BJ (cell line): Measurements from ENCODE around the gene RGS19. TPM values are rescaled to one million over a fixed set of nuclear protein-coding genes. Genes with fewer than 3 reads are reported as not detected.

Experiments used
- CTCF ChIA-PET: fragments of 350-600 bp; formaldehyde crosslinking; extraction: SDS; loops from one replicate; lab custom pipeline; 2021; ENCODE audit warnings: antibody characterized with exemption, inconsistent platforms; lab: Yijun Ruan, JAX
- POLR2A ChIA-PET: fragments of 300-600 bp; sonication (Branson Sonifier 250); formaldehyde crosslinking; extraction: SDS; loops from one replicate; lab custom pipeline; 2021; ENCODE audit warnings: antibody characterized with exemption; lab: Charles Lee
- DNase-seq: peaks from one replicate; pipeline ENCODE4 v3.0.0-alpha.2; 2011; ENCODE audit warnings: low read depth
- H3K27me3 ChIP-seq: 2 replicates; pipeline ENCODE4 v1.6.0; 2011; ENCODE audit warnings: low read length; ENCODE audit not compliant: control insufficient read depth, insufficient read depth
- H3K36me3 ChIP-seq: 2 replicates; pipeline ENCODE4 v1.5.1; 2011; ENCODE audit warnings: low read length; ENCODE audit not compliant: control insufficient read depth, insufficient read depth
- H3K4me3 ChIP-seq: 2 replicates; pipeline ENCODE4 v1.5.1; 2011; ENCODE audit warnings: low read depth, mild to moderate bottlenecking, control low read depth, low read length
- CTCF ChIP-seq: IDR thresholded peaks from 2 replicates; pipeline ENCODE4 v1.5.1; 2011; ENCODE audit warnings: low read depth, mild to moderate bottlenecking, control low read depth, inconsistent platforms, low read length, moderate library complexity; ENCODE audit not compliant: insufficient read depth
- polyA plus RNA-seq: library from polyadenylated mRNA; depleted of rRNA; stranded (reverse); fragments of >200 nt; gene quantifications from 2 replicates; pipeline ENCODE4 v1.2.3, GENCODE V29; 2011

Gene RGS19
- polyA plus RNA-seq, 1 experiment, result 14.5 TPM

DNA sequence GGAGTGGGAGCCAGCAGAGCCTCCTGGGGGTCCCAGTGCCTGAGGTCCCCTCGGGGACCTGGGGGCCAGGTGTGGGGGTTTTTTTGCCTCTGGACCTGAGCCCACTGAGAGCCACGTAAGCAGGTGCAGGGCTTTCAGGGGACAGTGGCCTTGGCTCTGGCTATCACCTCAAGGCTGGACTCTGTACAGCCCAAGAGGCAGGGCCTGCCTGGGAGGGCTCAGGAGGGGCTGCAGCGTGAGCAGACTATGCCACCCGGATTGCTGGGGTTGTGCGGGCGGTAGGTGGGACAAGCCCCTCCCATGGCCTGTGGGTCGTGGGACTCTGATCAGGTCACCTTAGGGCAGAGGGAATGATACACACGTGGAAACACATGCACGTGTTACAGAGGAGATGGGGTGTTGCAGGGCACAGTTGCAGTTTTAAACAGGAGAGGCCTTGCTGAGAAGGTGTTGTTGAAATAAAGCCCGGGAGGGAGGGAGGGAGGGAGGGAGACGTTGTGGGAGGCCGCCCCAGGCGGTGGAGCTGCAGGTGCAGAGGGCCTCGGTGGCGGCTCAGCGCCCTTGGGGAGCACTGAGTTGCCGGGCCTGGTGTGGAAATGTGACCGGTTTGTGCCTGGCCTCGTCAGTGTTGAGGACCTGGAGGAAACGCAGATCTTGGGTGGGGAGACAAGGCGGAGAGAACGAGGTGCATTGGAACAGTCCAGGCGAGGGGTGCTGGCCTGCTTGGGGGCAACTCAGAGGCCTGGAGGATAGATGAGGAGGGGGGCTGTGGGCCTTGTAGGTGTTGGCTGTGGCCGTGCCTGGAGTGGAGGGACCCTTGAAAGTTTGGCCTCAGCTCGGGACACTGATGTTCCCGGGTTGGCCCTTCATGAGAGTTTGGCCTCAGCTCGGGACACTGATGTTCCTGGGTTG, 14.0 kb downstream of the RGS19 start:
- Histone ChIP-seq H3K4me3 (no peak overlapping the region), H3K27me3 (no peaks in the 10 kb centered on the region), H3K36me3 (no peaks in the 10 kb centered on the region)
- no peak for TF ChIP-seq CTCF
- POLR2A ChIA-PET, result no interaction called here
- CTCF ChIA-PET, result interaction anchor here (0.9 to 1.9 kb wide), 6 partner anchors 18 to 88 kb away, joined by 3 to 6 read pairs (median 4); partner anchors contain the start of gene PRPF6
- DNase-seq, result no peak

GRCh38 chr20:64064145-64064698, 15.1 kb downstream of the RGS19 start:
- ChIA-PET CTCF (interaction anchor here (1.9 kb wide), 1 partner anchor 56 kb away, joined by 6 read pairs; no protein-coding TSS in a partner anchor), POLR2A (no interaction called here)
- no peaks in the 10 kb centered on the region for H3K27me3 ChIP-seq
- H3K4me3 ChIP-seq, result peak overlapping the region; percentile 83
- DNase-seq, result peak; percentile 10
- H3K36me3 ChIP-seq, result no peaks in the 10 kb centered on the region
- TF ChIP-seq CTCF, result no peak

DNA sequence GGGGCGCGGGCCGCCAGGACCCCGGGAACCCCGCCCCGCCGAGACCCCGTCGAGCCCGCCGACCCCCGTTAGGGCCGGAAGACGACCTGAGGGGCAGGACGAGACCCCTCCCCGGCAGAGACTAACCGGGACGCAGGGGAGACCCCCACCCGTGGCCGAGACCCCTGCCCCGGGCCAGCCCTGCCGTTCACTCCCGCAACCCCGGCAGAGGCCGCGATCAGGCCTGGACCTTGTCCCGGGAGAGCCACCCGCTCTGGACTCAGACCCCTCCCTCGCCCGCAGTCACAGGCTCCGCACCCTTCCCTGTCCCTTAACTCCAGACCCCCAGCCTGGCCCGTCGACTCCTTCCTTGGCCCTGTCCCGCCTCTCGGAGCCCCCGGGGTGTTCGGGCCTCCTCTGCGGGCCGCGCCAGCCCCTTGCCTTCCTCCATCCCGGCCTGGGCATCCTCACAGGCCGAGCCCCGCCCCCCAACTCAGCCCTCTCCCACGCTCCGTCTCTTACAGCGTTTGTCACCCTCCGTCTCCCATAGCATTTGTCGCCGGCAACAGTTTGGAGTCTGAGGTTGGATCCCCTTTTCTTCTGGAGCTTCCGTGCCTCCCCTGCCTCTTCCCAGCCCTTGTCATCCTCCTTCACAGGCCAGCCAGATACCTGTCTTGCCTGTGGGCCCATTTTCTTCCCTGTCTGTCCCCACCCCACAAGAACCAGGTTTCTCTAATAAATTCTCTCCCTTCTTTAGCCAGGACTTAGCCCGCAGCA, 15.8 kb downstream of the RGS19 start:
- H3K36me3 ChIP-seq, result no peaks in the 10 kb centered on the region
- no peak for DNase-seq
- POLR2A ChIA-PET, result no interaction called here

DNA sequence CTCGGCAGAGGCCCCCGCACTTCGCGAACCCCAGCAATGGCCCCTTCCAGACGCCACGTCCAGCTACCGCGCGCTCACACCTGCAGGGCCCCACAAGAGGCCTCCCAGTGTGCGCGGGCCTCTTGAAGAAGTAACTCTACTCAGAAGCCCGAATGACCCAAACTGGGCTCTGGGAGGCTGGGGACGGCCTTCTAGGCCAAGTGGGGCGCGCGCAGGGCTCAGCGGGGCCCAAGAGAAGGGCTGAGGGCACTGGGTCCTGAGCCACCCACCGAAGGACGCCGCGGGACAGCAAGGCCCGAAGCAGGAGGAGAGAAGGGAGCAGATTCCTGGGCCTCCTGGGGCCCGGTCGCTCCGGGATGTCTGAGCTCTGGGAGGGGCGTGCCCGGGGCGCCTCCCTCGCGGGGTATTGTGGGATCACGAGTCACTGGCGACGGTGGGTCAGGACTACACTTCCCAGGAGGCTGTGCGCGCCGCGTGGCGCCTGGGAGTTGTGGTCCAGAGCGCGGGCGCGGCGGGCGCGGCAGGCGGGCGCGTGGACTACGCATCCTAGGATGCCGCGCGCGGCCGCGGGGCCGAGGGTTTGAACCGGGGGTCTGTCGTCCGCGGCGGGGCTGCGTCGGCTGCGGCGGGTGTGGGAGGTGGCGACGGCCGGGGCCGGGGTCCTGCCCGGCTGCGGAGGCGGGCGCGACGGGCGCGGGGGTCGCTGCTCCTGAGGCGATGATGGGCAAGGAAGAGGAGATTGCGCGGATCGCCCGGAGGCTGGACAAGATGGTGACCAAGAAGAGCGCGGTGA, 16.5 kb downstream of the RGS19 start, which contains the start of gene TCEA2:
TCEA2 (plus strand) TSS at position 603 of the 793 bp plus-strand sequence; CDS start at position 718, 115 bp downstream.
- ChIA-PET POLR2A (no interaction called here), CTCF (interaction anchor here (1.0 to 2.7 kb wide), 4 partner anchors 9 to 82 kb away, joined by 3 to 21 read pairs (median 4); partner anchors contain the start of gene OPRL1)
- DNase-seq, result peak; percentile 60
- TF ChIP-seq CTCF, result no peak
- H3K27me3 ChIP-seq, result no peaks in the 10 kb centered on the region
- H3K36me3 ChIP-seq, result no peaks in the 10 kb centered on the region
- H3K4me3 ChIP-seq, result peak within 1 kb of the TSS; percentile 83

More for the DNA sequence above, 15.8 kb downstream of the RGS19 start:
- CTCF ChIA-PET, result interaction anchor here (1.0 to 2.7 kb wide), 4 partner anchors 10 to 57 kb away, joined by 3 to 21 read pairs (median 6); partner anchors contain the start of gene OPRL1
- H3K4me3 ChIP-seq, result peak overlapping the region; percentile 83
- no peak for TF ChIP-seq CTCF
- no peaks in the 10 kb centered on the region for H3K27me3 ChIP-seq
